HepG2 (cell line): Measurements from ENCODE around the gene ZC3H7B. TPM values are rescaled to one million over a fixed set of nuclear protein-coding genes. Genes with fewer than 3 reads are reported as not detected.

Experiments used
- ARID2 ChIP-seq: sonication (generic); formaldehyde crosslinking; IDR thresholded peaks from 2 replicates; pipeline ENCODE4 v1.8.1; 2022; ENCODE audit warnings: mild to moderate bottlenecking, missing genetic modification reagents, borderline replicate concordance
- ARNTL ChIP-seq: sonication (generic); formaldehyde crosslinking; IDR thresholded peaks from 2 replicates; pipeline ENCODE4 v1.4.0; 2020; ENCODE audit warnings: mild to moderate bottlenecking, missing genetic modification reagents
- ATF7-NPFF ChIP-seq: sonication (generic); formaldehyde crosslinking; IDR thresholded peaks from 2 replicates; pipeline ENCODE4 v1.8.1; 2023; ENCODE audit warnings: mild to moderate bottlenecking, low read depth, missing genetic modification reagents, moderate library complexity
- CSRNP1 ChIP-seq: sonication (generic); formaldehyde crosslinking; IDR thresholded peaks from 2 replicates; pipeline ENCODE4 v1.8.1; 2023; ENCODE audit warnings: mild to moderate bottlenecking, missing genetic modification reagents
- HMG20A ChIP-seq: IDR thresholded peaks from 2 replicates; pipeline ENCODE4 v1.6.1; 2016; ENCODE audit warnings: borderline replicate concordance
- JARID2 ChIP-seq: sonication (generic); formaldehyde crosslinking; IDR thresholded peaks from 2 replicates; pipeline ENCODE4 v1.8.1; 2023; ENCODE audit warnings: missing genetic modification reagents, inconsistent platforms; ENCODE audit not compliant: insufficient replicate concordance
- MXI1 ChIP-seq: IDR thresholded peaks from 3 replicates; pipeline ENCODE4 v1.6.1; 2012; ENCODE audit warnings: low read depth, low read length, inconsistent platforms, borderline replicate concordance
- PHF8 ChIP-seq: sonication (generic); formaldehyde crosslinking; IDR thresholded peaks from 2 replicates; pipeline ENCODE4 v1.5.0; 2020; ENCODE audit warnings: missing genetic modification reagents
- REL ChIP-seq: sonication (generic); formaldehyde crosslinking; conservative IDR thresholded peaks from 2 replicates; pipeline ENCODE4 v1.8.0; 2022; ENCODE audit warnings: mild to moderate bottlenecking, missing genetic modification reagents, moderate library complexity
- RNF2 ChIP-seq: fragments of 450-650 bp; conservative IDR thresholded peaks from 2 replicates; pipeline ENCODE4 v1.6.1; 2016; ENCODE audit warnings: low read depth
- TEAD2 ChIP-seq: sonication (generic); formaldehyde crosslinking; IDR thresholded peaks from 2 replicates; pipeline ENCODE4 v1.9.0; 2021; ENCODE audit warnings: missing genetic modification reagents
- YEATS4 ChIP-seq: sonication (generic); formaldehyde crosslinking; IDR thresholded peaks from 2 replicates; pipeline ENCODE4 v1.4.0; 2020; ENCODE audit warnings: missing genetic modification reagents, borderline replicate concordance
- ZMAT3 ChIP-seq: sonication (generic); formaldehyde crosslinking; conservative IDR thresholded peaks from 2 replicates; pipeline ENCODE4 v1.7.0; 2021; ENCODE audit warnings: missing genetic modification reagents
- ZNF232 ChIP-seq: sonication (generic); formaldehyde crosslinking; IDR thresholded peaks from 2 replicates; pipeline ENCODE4 v1.4.0; 2020; ENCODE audit warnings: missing genetic modification reagents, borderline replicate concordance
- ZNF251 ChIP-seq: sonication (generic); formaldehyde crosslinking; IDR thresholded peaks from 2 replicates; pipeline ENCODE4 v1.9.0; 2021; ENCODE audit warnings: mild to moderate bottlenecking, missing genetic modification reagents
- ZNF264 ChIP-seq: sonication (generic); formaldehyde crosslinking; IDR thresholded peaks from 2 replicates; pipeline ENCODE4 v1.4.0; 2020; ENCODE audit warnings: missing genetic modification reagents
- ZNF292 ChIP-seq: sonication (generic); formaldehyde crosslinking; IDR thresholded peaks from 2 replicates; pipeline ENCODE4 v1.8.1; 2022; ENCODE audit warnings: mild to moderate bottlenecking, low read depth, missing genetic modification reagents, borderline replicate concordance
- ZNF407 ChIP-seq: sonication (generic); formaldehyde crosslinking; IDR thresholded peaks from one replicate; pipeline ENCODE4 v1.5.1; 2020; ENCODE audit warnings: mild to moderate bottlenecking, missing genetic modification reagents; ENCODE audit errors: not compliant biosample characterization
- ZNF501 ChIP-seq: sonication (generic); formaldehyde crosslinking; IDR thresholded peaks from 2 replicates; pipeline ENCODE4 v1.5.1; 2020; ENCODE audit warnings: mild to moderate bottlenecking, moderate library complexity, missing genetic modification reagents
- ZNF558 ChIP-seq: sonication (generic); formaldehyde crosslinking; IDR thresholded peaks from 2 replicates; pipeline ENCODE4 v1.9.0; 2022; ENCODE audit warnings: mild to moderate bottlenecking, missing genetic modification reagents, borderline replicate concordance
- ZNF598 ChIP-seq: sonication (generic); formaldehyde crosslinking; IDR thresholded peaks from 2 replicates; pipeline ENCODE4 v1.5.1; 2020; ENCODE audit warnings: mild to moderate bottlenecking, missing genetic modification reagents, borderline replicate concordance
- ZNF878 ChIP-seq: sonication (generic); formaldehyde crosslinking; IDR thresholded peaks from 2 replicates; pipeline ENCODE4 v1.8.1; 2023; ENCODE audit warnings: mild to moderate bottlenecking, missing genetic modification reagents, moderate library complexity
- polyA plus RNA-seq, 8 experiments: library from polyadenylated mRNA; depleted of rRNA in 3 of 8; stranded (reverse) in 7 of 8; unstranded in 1 of 8; fragments of >200 nt; fragmentation: Illumina TruSeq in 4 of 8; extraction: Trizol in 4 of 8; gene quantifications; 2 replicates each; pipeline versions ENCODE4 v1.2.1 to v1.2.3, GENCODE V29; 2011 to 2016; ENCODE audit warnings: low read depth in 4 of 8, missing spikeins in 1 of 8, mixed read lengths in 1 of 8; ENCODE audit not compliant: insufficient read depth in 1 of 8
- total RNA-seq, 5 experiments: library from RNA; depleted of rRNA; stranded (reverse); fragments of >200 nt; fragmentation: Illumina TruSeq; extraction: Trizol; gene quantifications; 2 replicates each; pipeline ENCODE4 v1.2.3, GENCODE V29; 2016; ENCODE audit warnings: low read depth in 1 of 5

ZC3H7B gene
- total and polyA plus RNA-seq, 2 of the 13 experiments (the other 11 are each of a cell fraction or from before 2014, with no cell fraction given) = 26.4 to 37.2 TPM

GRCh38 chr22:41308544-41308947 is 7.2 kb downstream of the ZC3H7B start (continued):
- TF ChIP-seq RNF2 (peak; percentile 82), REL (no peak), CSRNP1 (CRISPR knock-in tag) (0 out of 2 replicates have a peak, but pooled peaks have one; percentile 52), ARNTL (CRISPR knock-in tag) (peak; percentile 88), TEAD2 (CRISPR knock-in tag) (no peak), ZNF264 (CRISPR knock-in tag) (0 out of 2 replicates have a peak, but pooled peaks have one; percentile 50), ZNF598 (CRISPR knock-in tag) (peak; percentile 58; the same call in 1 of the 2 replicates), ZNF251 (no peak), JARID2 (peak; percentile 22), MXI1 (peak; percentile 94; the same call in 1 of the 3 replicates), ZMAT3 (CRISPR knock-in tag) (peak; percentile 89; the same call in 1 of the 2 replicates), HMG20A (CRISPR knock-in tag) (peak; percentile 51; the same call in 1 of the 2 replicates), ARID2 (CRISPR knock-in tag) (no peak), ZNF292 (CRISPR knock-in tag) (peak; percentile 80; the same call in 1 of the 2 replicates), ZNF878 (CRISPR knock-in tag) (no peak; the same call in 1 of the 2 replicates), ATF7-NPFF (CRISPR knock-in tag) (peak; percentile 61; the same call in 1 of the 2 replicates), ZNF558 (CRISPR knock-in tag) (no peak), ZNF501 (peak; percentile 81), ZNF232 (0 out of 2 replicates have a peak, but pooled peaks have one; percentile 51), YEATS4 (CRISPR knock-in tag) (peak; percentile 89), ZNF407 (CRISPR knock-in tag) (no peak), PHF8 (CRISPR knock-in tag) (peak; percentile 60; the same call in 1 of the 2 replicates)
